Keratinocyte (primary cell): ENCODE measurements around the gene UAP1. TPM values are rescaled to one million over a fixed set of nuclear protein-coding genes. Genes with fewer than 3 reads are reported as not detected.

ENCODE experiments used
- DNase-seq: peaks from one replicate; pipeline ENCODE4 v3.0.0-alpha.2; 2011; ENCODE audit warnings: low read depth, missing footprints, low spot score
- FAIRE-seq: peaks from 2 replicates; lab custom pipeline; 2011; peaks lifted over from hg19 to GRCh38; lab: Jason Lieb, UNC
- H2AFZ ChIP-seq: 2 replicates; pipeline ENCODE4 v1.6.0; 2012; ENCODE audit warnings: low read length, control low read depth, inconsistent platforms; ENCODE audit not compliant: control insufficient read depth
- H3K27ac ChIP-seq: 2 replicates; pipeline ENCODE4 v1.5.1; 2011; ENCODE audit warnings: low read length; ENCODE audit not compliant: control insufficient read depth, insufficient read depth
- H3K27me3 ChIP-seq: 3 replicates; pipeline ENCODE4 v1.6.0; 2011; ENCODE audit warnings: low read length; ENCODE audit not compliant: control insufficient read depth, insufficient read depth; ENCODE audit errors: extremely low read depth
- H3K36me3 ChIP-seq, 2 experiments: 2 replicates in 1 of 2; 3 replicates in 1 of 2; pipeline ENCODE4 v1.5.1; 2011; ENCODE audit warnings: low read length in 2 of 2, mild to moderate bottlenecking in 1 of 2; ENCODE audit not compliant: control insufficient read depth in 2 of 2, insufficient read depth in 2 of 2; ENCODE audit errors: extremely low read depth in 1 of 2
- H3K4me1 ChIP-seq: 3 replicates; pipeline ENCODE4 v1.5.1; 2011; ENCODE audit warnings: low read length; ENCODE audit not compliant: control insufficient read depth, insufficient read depth; ENCODE audit errors: extremely low read depth
- H3K4me2 ChIP-seq: 3 replicates; pipeline ENCODE4 v1.6.0; 2011; ENCODE audit warnings: low read depth, low read length; ENCODE audit not compliant: control insufficient read depth, insufficient read depth; ENCODE audit errors: extremely low read depth
- H3K4me3 ChIP-seq, 3 experiments: fragments of 200-600 bp in 1 of 3; sonication (generic) in 1 of 3; 2 replicates in 2 of 3; 3 replicates in 1 of 3; pipeline ENCODE4 v1.5.1; 2011 to 2016; ENCODE audit warnings: low read length in 3 of 3, mild to moderate bottlenecking in 3 of 3, control low read depth in 2 of 3, inconsistent platforms in 1 of 3, low read depth in 1 of 3, mixed read lengths in 1 of 3, mixed run types in 1 of 3, moderate library complexity in 1 of 3; ENCODE audit not compliant: control insufficient read depth in 2 of 3, insufficient read depth in 2 of 3; ENCODE audit errors: extremely low read depth in 1 of 3
- H3K79me2 ChIP-seq: 2 replicates; pipeline ENCODE4 v1.6.0; 2012; ENCODE audit warnings: low read length; ENCODE audit not compliant: control insufficient read depth, insufficient read depth
- H3K9ac ChIP-seq: 3 replicates; pipeline ENCODE4 v1.6.0; 2011; ENCODE audit warnings: low read length; ENCODE audit not compliant: control insufficient read depth, insufficient read depth; ENCODE audit errors: extremely low read depth
- H3K9me1 ChIP-seq: 3 replicates; pipeline ENCODE4 v1.6.0; 2011; ENCODE audit warnings: low read length; ENCODE audit not compliant: control insufficient read depth, insufficient read depth; ENCODE audit errors: extremely low read depth
- H3K9me3 ChIP-seq: 2 replicates; pipeline ENCODE4 v1.5.1; 2012; ENCODE audit warnings: low read depth, low read length; ENCODE audit not compliant: control insufficient read depth
- H4K20me1 ChIP-seq: 3 replicates; pipeline ENCODE4 v1.6.0; 2011; ENCODE audit warnings: low read length; ENCODE audit not compliant: control insufficient read depth, insufficient read depth; ENCODE audit errors: extremely low read depth
- CTCF ChIP-seq, 3 experiments: IDR thresholded peaks in 1 of 3; conservative IDR thresholded peaks in 1 of 3; optimal IDR thresholded peaks in 1 of 3; 2 replicates in 2 of 3; 3 replicates in 1 of 3; pipeline versions ENCODE3 to v1.5.1; 2011; ENCODE audit warnings: low read length in 3 of 3, mild to moderate bottlenecking in 3 of 3, moderate library complexity in 2 of 3, control low read depth in 1 of 3, inconsistent platforms in 1 of 3; ENCODE audit not compliant: insufficient read depth in 2 of 3; ENCODE audit errors: extremely low read depth in 1 of 3
- EZH2 ChIP-seq: IDR thresholded peaks from one replicate; pipeline ENCODE4 v1.6.1; 2012; ENCODE audit warnings: inconsistent platforms, mild to moderate bottlenecking, low read length, moderate library complexity
- dilution Hi-C: fragments of 300-500 bp; cut with MboI; formaldehyde crosslinking; loops from one replicate; pipeline ENCODE4 v1.7.0; 2020; ENCODE audit warnings: low sequenced_read_pairs; ENCODE audit not compliant: extremely low pct_ligation_motif_present
- polyA plus RNA-seq, 5 experiments: library from polyadenylated mRNA; depleted of rRNA in 3 of 5; stranded (reverse) in 3 of 5; stranded (forward) in 1 of 5; unstranded in 1 of 5; fragments of >200 nt; gene quantifications; 1 replicate in 1 of 5; 2 replicates in 3 of 5; 3 replicates in 1 of 5; pipeline versions ENCODE4 v1.2.1 to v1.2.3, GENCODE V29; 2011 to 2012; ENCODE audit warnings: missing spikeins in 2 of 5, low read depth in 1 of 5, low replicate concordance in 1 of 5

Gene UAP1
- polyA plus RNA-seq, 1 donor (not counting 4 experiments of a cell fraction or from before 2014, with no cell fraction given) = 150 TPM

- H3K27ac ChIP-seq = peak overlapping the region; percentile 90
- H3K9me1 ChIP-seq = no peaks in the 10 kb centered on the region
- dilution Hi-C loops = no loop called here
- H3K9ac ChIP-seq = peak overlapping the region; percentile 61
- H3K27me3 ChIP-seq = no peaks in the 10 kb centered on the region
- H3K79me2 ChIP-seq = no peaks in the 10 kb centered on the region
- peak; percentile 96 for FAIRE-seq
- H4K20me1 ChIP-seq = no peaks in the 10 kb centered on the region
- H3K4me1 ChIP-seq = peaks cover 53% of the 10 kb centered on the region
- no peaks in the 10 kb centered on the region for H3K36me3 ChIP-seq
- peak overlapping the region in 1 of 3 experiments; percentile 22 for H3K4me3 ChIP-seq
- no peaks in the 10 kb centered on the region for H3K9me3 ChIP-seq
- peak overlapping the region; percentile 71 for H3K4me2 ChIP-seq
- DNase-seq = peak; percentile 88
- peak overlapping the region; percentile 71 for H2AFZ ChIP-seq
- no peak for TF ChIP-seq CTCF (optimal IDR thresholded peaks at IDR 0.05 in 1 of 3, IDR thresholded peaks at IDR 0.05 in 1 of 3, conservative IDR thresholded peaks at IDR 0.05 in 1 of 3; ENCODE audit: extremely low read depth in 1 of 3, insufficient read depth in 2 of 3, low read length in 3 of 3)
- TF ChIP-seq EZH2 = no peak
Observed at GRCh38 chr1:162541619-162542141, 19.8 kb upstream of the UAP1 start.

- FAIRE-seq (no peak), DNase-seq (no peak)
- H3K4me1 ChIP-seq = peaks cover 43% of the 10 kb centered on the region
- H3K4me2 ChIP-seq = no peak overlapping the region
- H3K36me3 ChIP-seq = no peaks in the 10 kb centered on the region
- no peak for TF ChIP-seq CTCF (optimal IDR thresholded peaks at IDR 0.05 in 1 of 3, IDR thresholded peaks at IDR 0.05 in 1 of 3, conservative IDR thresholded peaks at IDR 0.05 in 1 of 3; ENCODE audit: extremely low read depth in 1 of 3, insufficient read depth in 2 of 3, low read length in 3 of 3)
- no peak for TF ChIP-seq EZH2
- no peaks in the 10 kb centered on the region for H3K27me3 ChIP-seq
- no peaks in the 10 kb centered on the region for H4K20me1 ChIP-seq
- H3K4me3 ChIP-seq = no peak overlapping the region
- H2AFZ ChIP-seq = no peak overlapping the region
- H3K79me2 ChIP-seq = no peaks in the 10 kb centered on the region
- H3K27ac ChIP-seq = no peak overlapping the region
- H3K9ac ChIP-seq = no peak overlapping the region
- dilution Hi-C loops = no loop called here
- H3K9me3 ChIP-seq = no peaks in the 10 kb centered on the region
- H3K9me1 ChIP-seq = no peaks in the 10 kb centered on the region
Observed at GRCh38 chr1:162543228-162543627, 18.3 kb upstream of the UAP1 start.
